Esophagus (tissue), 2 donors: ENCODE data around the gene LUZP1. TPM values are rescaled to one million over a fixed set of nuclear protein-coding genes. Genes with fewer than 3 reads are reported as not detected.

Experiments used
- H3K27ac ChIP-seq, 2 donors: one replicate each; pipeline ENCODE4 v1.5.1; 2013; ENCODE audit warnings: low read depth in 2 of 2, mild to moderate bottlenecking in 2 of 2, inconsistent platforms in 1 of 2, low read length in 1 of 2, moderate library complexity in 1 of 2
- H3K27me3 ChIP-seq, 2 donors: one replicate each; pipeline ENCODE4 v1.6.1; 2013; ENCODE audit warnings: low read length in 2 of 2, control low read depth in 1 of 2, mild to moderate bottlenecking in 1 of 2; ENCODE audit not compliant: insufficient read depth in 2 of 2, control insufficient read depth in 1 of 2
- H3K36me3 ChIP-seq, 2 donors: one replicate each; pipeline ENCODE4 v1.6.1; 2013; ENCODE audit warnings: low read length in 1 of 2; ENCODE audit not compliant: control insufficient read depth in 2 of 2, insufficient read depth in 2 of 2
- H3K4me1 ChIP-seq, 2 donors: one replicate each; pipeline ENCODE4 v1.6.1; 2013; ENCODE audit warnings: low read length in 1 of 2; ENCODE audit not compliant: control insufficient read depth in 2 of 2, insufficient read depth in 2 of 2
- H3K4me3 ChIP-seq, 2 donors: one replicate each; pipeline ENCODE4 v1.5.1; 2013; ENCODE audit warnings: low read length in 2 of 2, mild to moderate bottlenecking in 2 of 2, low read depth in 1 of 2, moderate library complexity in 1 of 2
- H3K9me3 ChIP-seq, 2 donors: one replicate each; pipeline ENCODE4 v1.6.1; 2013; ENCODE audit warnings: mild to moderate bottlenecking in 2 of 2, low read depth in 1 of 2, low read length in 1 of 2, moderate library complexity in 1 of 2; ENCODE audit not compliant: control insufficient read depth in 2 of 2, insufficient read depth in 1 of 2
- WGBS, 2 donors: extraction: QIAGEN DNeasy Blood & Tissue Kit; methylation state at CpG; one replicate each; pipeline ENCODE4 v1.1.7; 2013; 5-methylcytosine and 5-hydroxymethylcytosine counted together
- polyA plus RNA-seq, 2 donors: library from polyadenylated mRNA; stranded (reverse); fragments of 200-250 nt; gene quantifications; one replicate each; pipeline ENCODE4 v1.2.3, GENCODE V29; 2013
- donor health status: healthy with polysubstance abuse.
- donor health status: Bipolar disorder and iron deficiency.

LUZP1 gene
- polyA plus RNA-seq, 2 donors, result 3.6 to 4.4 TPM

DNA sequence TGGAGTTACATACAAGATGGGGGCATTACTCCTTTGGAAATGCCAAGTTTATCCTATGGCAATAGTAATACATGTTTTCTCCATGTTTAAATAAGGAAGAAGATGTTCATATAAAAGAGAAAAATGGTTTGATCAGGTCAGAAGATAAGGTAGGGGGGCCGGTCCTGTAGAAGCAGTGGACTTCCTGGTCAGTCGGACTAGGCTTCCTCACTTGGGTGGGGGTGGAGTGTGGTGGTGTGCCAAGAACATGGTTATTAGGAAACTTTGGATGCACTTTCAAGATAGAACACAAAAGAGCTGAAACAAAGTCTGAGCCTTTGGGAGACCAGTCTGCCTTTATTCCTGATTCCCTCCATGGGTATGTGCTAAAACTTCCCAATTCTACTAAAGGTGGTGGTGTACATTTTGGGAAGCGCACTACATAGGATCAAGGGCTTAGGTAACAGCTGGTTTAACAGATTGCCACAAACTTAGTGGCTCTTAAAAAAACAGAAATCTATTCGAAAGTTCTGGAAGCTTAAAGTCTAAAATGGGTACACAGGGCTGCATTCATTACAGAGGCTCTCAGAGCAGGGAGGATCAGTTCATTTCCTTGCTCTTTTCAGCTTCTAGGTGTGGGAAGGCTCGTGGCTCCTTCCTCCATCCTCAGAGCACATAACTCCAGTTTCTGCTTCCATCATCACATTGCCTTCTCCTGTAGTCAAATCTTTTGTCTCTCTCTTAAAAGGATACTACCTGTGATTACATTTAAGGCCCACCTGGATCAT is 84.8 kb downstream of the LUZP1 start:
- 76 to 77% methylated on average over 5 of the region's 5 CpGs for WGBS, 2 donors
- Histone ChIP-seq H3K4me3 (no peak overlapping the region), H3K27me3 (no peaks in the 10 kb centered on the region), H3K9me3 (no peaks in the 10 kb centered on the region), H3K27ac (no peak overlapping the region), H3K4me1 (peaks cover 0 to 2% of the 10 kb centered on the region in 2 donors), H3K36me3 (peaks cover 27 to 37% of the 10 kb centered on the region in 2 donors)

- H3K36me3 ChIP-seq, result peaks cover 23 to 28% of the 10 kb centered on the region in 2 donors
- no peak overlapping the region for H3K27ac ChIP-seq
- peaks cover 0 to 2% of the 10 kb centered on the region in 2 donors for H3K4me1 ChIP-seq
- H3K27me3 ChIP-seq, result no peaks in the 10 kb centered on the region
- no peaks in the 10 kb centered on the region for H3K9me3 ChIP-seq
- H3K4me3 ChIP-seq, result no peak overlapping the region
- 88 to 95% methylated on average over 3 of the region's 3 CpGs for WGBS, 2 donors
These were observed 87.3 kb downstream of the LUZP1 start for GRCh38 chr1:23081376-23081775.

DNA sequence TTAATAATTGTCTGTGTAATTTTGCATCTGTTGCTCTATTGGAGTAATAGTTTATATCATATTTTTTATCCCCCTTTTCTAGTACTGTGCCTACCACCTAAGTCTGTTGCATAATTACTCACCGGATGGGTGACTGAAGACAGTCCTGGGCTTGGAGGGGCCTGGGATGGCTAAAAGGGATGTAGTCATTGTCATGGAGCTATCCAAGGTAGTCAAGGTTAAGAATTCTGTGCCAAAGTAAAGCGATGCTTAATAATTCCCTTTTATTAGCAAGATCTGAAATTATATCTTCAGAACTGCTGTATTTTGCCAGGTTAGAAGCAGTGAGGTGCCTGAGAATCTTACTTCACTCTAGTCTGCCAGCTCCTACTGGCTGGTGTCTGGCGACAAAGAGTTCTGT is 87.8 kb downstream of the LUZP1 start:
- 93 to 98% methylated on average over 3 of the region's 3 CpGs for WGBS, 2 donors
- peaks cover 0 to 2% of the 10 kb centered on the region in 2 donors for H3K4me1 ChIP-seq
- peaks cover 19 to 27% of the 10 kb centered on the region in 2 donors for H3K36me3 ChIP-seq
- no peaks in the 10 kb centered on the region for H3K27me3 ChIP-seq
- no peak overlapping the region for H3K27ac ChIP-seq
- no peaks in the 10 kb centered on the region for H3K9me3 ChIP-seq
- H3K4me3 ChIP-seq, result no peak overlapping the region

GRCh38 chr1:23079025-23079424 is 89.6 kb downstream of the LUZP1 start:
- no peaks in the 10 kb centered on the region for H3K9me3 ChIP-seq
- peaks cover 0 to 2% of the 10 kb centered on the region in 2 donors for H3K4me1 ChIP-seq
- no peaks in the 10 kb centered on the region for H3K27me3 ChIP-seq
- H3K27ac ChIP-seq, result no peak overlapping the region
- no peak overlapping the region for H3K4me3 ChIP-seq
- 75 to 87% methylated on average over 6 of the region's 6 CpGs for WGBS, 2 donors
- peaks cover 12 to 23% of the 10 kb centered on the region in 2 donors for H3K36me3 ChIP-seq

DNA sequence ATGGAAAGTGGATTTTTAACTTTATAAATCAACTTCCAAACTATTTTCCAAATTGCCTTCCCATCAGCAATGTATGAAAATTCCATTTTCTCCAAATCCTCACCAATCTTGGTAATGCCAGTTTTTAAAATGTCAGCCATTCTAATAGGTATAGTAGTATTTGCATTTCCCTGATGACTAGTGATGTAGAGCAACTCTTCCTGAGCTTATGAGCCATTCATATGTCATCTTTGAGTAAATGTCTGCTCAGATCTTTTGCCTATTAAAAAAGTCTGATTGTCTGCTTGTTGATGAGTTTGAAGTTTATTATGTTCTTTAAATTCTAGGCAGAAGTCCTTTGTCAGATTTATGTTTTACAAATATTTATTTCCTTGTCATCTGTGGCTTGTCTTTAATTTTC is 94.6 kb downstream of the LUZP1 start:
- H3K4me1 ChIP-seq, result peaks cover 0 to under 1% of the 10 kb centered on the region in 2 donors
- H3K27me3 ChIP-seq, result no peaks in the 10 kb centered on the region
- H3K27ac ChIP-seq, result no peak overlapping the region
- H3K9me3 ChIP-seq, result no peaks in the 10 kb centered on the region
- H3K4me3 ChIP-seq, result no peak overlapping the region
- peaks cover 6 to 16% of the 10 kb centered on the region in 2 donors for H3K36me3 ChIP-seq

- Histone ChIP-seq H3K27ac (no peak overlapping the region), H3K27me3 (no peaks in the 10 kb centered on the region), H3K36me3 (peaks cover 0 to 9% of the 10 kb centered on the region in 2 donors), H3K9me3 (no peaks in the 10 kb centered on the region), H3K4me3 (no peak overlapping the region), H3K4me1 (no peaks in the 10 kb centered on the region)
- WGBS, 2 donors, result 84 to 93% methylated on average over 4 of the region's 4 CpGs
These were observed 99.0 kb downstream of the LUZP1 start for GRCh38 chr1:23069675-23070074.

- Histone ChIP-seq H3K36me3 (peaks cover 0 to 12% of the 10 kb centered on the region in 2 donors), H3K27me3 (no peaks in the 10 kb centered on the region), H3K9me3 (no peaks in the 10 kb centered on the region), H3K4me1 (no peaks in the 10 kb centered on the region), H3K4me3 (no peak overlapping the region), H3K27ac (no peak overlapping the region)
- WGBS, 2 donors, result 79 to 88% methylated on average over 2 of the region's 2 CpGs
These were observed 99.5 kb downstream of the LUZP1 start for GRCh38 chr1:23069149-23069548.

DNA sequence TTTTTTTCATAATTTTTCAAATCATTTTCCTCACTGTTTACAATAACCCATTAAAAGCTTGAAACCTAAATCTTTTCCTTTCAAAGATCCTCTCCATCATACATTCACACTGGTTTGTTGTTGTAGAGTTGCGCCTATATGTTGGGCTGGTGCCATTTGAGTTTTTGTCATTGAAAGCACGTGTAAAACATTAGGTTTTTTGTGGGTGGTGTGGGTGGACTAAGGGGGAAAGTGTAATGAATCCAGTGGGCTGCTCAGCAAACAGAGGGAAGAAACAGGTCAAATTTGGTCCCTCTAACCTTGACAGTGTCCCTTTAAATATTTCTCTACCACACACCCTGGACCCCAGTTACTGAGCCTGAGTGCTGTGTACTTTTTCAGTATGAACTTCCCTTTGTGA is 102.6 kb downstream of the LUZP1 start:
- no peaks in the 10 kb centered on the region for H3K4me1 ChIP-seq
- peaks cover 0 to 9% of the 10 kb centered on the region in 2 donors for H3K36me3 ChIP-seq
- no peak overlapping the region for H3K4me3 ChIP-seq
- no peaks in the 10 kb centered on the region for H3K27me3 ChIP-seq
- no peak overlapping the region for H3K27ac ChIP-seq
- H3K9me3 ChIP-seq, result no peaks in the 10 kb centered on the region
- WGBS, 2 donors, result 90% methylated on average over 2 of the region's 2 CpGs

DNA sequence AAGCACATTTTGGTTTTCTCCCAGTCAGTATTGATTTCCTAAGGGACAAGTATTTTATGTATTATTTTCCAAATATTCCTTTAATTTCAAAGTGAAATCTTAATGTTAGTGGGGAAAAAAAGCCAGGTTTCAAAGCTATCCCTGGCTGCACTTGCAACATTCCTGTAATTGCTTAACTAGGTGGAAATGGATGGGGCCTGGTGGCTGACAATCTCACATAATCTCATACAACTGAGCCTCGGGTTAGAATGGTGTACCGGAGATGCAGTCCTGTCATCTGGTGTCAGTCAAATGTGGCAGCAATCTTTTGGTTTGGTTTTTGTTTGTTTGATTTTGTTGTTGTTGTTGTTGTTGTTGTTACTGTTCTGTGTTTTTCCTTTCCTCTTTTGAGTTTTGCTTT is 103.3 kb downstream of the LUZP1 start:
- no peaks in the 10 kb centered on the region for H3K9me3 ChIP-seq
- no peaks in the 10 kb centered on the region for H3K4me1 ChIP-seq
- no peak overlapping the region for H3K27ac ChIP-seq
- 86 to 93% methylated on average over 2 of the region's 2 CpGs for WGBS, 2 donors
- H3K36me3 ChIP-seq, result peaks cover 0 to 9% of the 10 kb centered on the region in 2 donors
- no peaks in the 10 kb centered on the region for H3K27me3 ChIP-seq
- H3K4me3 ChIP-seq, result no peak overlapping the region

DNA sequence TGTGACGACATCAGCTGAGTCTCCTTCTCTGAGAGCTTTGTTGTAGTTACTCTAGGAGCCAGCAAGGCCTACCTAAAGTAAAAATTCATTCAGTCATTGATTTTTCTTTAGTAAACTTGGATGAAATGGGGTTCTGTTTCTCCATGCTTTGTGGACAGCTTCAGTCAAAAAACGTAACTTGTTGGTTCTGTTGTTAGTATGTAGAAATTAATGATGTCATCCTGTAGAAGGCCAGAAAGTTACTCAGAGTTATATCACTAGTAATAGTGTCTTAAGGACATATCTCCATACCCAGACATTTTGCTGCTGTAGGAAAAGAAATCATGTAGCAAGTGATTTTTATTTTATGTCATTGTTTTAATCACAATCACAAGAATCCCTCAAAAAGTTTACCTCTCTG is 106.4 kb downstream of the LUZP1 start:
- no peaks in the 10 kb centered on the region for H3K9me3 ChIP-seq
- H3K27me3 ChIP-seq, result no peaks in the 10 kb centered on the region
- no peaks in the 10 kb centered on the region for H3K4me1 ChIP-seq
- H3K27ac ChIP-seq, result no peak overlapping the region
- no peak overlapping the region for H3K4me3 ChIP-seq
- 86 to 97% methylated on average over 2 of the region's 2 CpGs for WGBS, 2 donors
- H3K36me3 ChIP-seq, result peaks cover 0 to 3% of the 10 kb centered on the region in 2 donors
